Natural killer cell (primary cell): ENCODE measurements around the gene CBLB. TPM values are rescaled to one million over a fixed set of nuclear protein-coding genes. Genes with fewer than 3 reads are reported as not detected.

Source experiments
- ATAC-seq, 3 donors: fragments of 150-1000 bp in 2 of 3; fragments of 200-7000 bp in 1 of 3; cut with Tn5 transposase; 1 replicate in 1 of 3; 2 replicates in 2 of 3; pipeline ENCODE4 v1.10.0; 2021; ENCODE audit warnings: mild to moderate bottlenecking in 2 of 3, moderate library complexity in 2 of 3
- DNase-seq, 2 donors: peaks; one replicate each; pipeline versions ENCODE4 v3.0.0 to v3.0.0-alpha.2; 2013 to 2021; ENCODE audit warnings: mixed read lengths in 1 of 2
- H3K27ac ChIP-seq: one replicate; pipeline ENCODE4 v1.5.1; 2013; ENCODE audit warnings: mild to moderate bottlenecking, low read length
- H3K27me3 ChIP-seq: one replicate; pipeline ENCODE4 v1.6.1; 2013; ENCODE audit warnings: low read length; ENCODE audit not compliant: control insufficient read depth, insufficient read depth
- H3K36me3 ChIP-seq: one replicate; pipeline ENCODE4 v1.6.1; 2013; ENCODE audit warnings: low read length; ENCODE audit not compliant: control insufficient read depth, insufficient read depth
- H3K4me1 ChIP-seq: one replicate; pipeline ENCODE4 v1.6.1; 2013; ENCODE audit warnings: low read length; ENCODE audit not compliant: control insufficient read depth, insufficient read depth
- H3K4me3 ChIP-seq: one replicate; pipeline ENCODE4 v1.5.1; 2013; ENCODE audit warnings: low read length
- H3K9me3 ChIP-seq: one replicate; pipeline ENCODE4 v1.6.1; 2013; ENCODE audit warnings: low read length; ENCODE audit not compliant: control insufficient read depth, insufficient read depth
- H3K27ac Mint-ChIP-seq, 2 donors: one replicate each; pipeline ENCODE4 v1.8.0; 2022; ENCODE audit warnings: mild to moderate bottlenecking in 2 of 2, mixed read lengths in 2 of 2, moderate library complexity in 1 of 2
- H3K27me3 Mint-ChIP-seq, 2 donors: one replicate each; pipeline ENCODE4 v1.8.0; 2022; ENCODE audit warnings: low read depth in 2 of 2, mixed read lengths in 2 of 2
- H3K36me3 Mint-ChIP-seq: one replicate; pipeline ENCODE4 v1.8.0; 2022; ENCODE audit warnings: mixed read lengths
- H3K4me1 Mint-ChIP-seq, 2 donors: one replicate each; pipeline ENCODE4 v1.8.0; 2022; ENCODE audit warnings: mixed read lengths in 2 of 2
- H3K4me3 Mint-ChIP-seq: one replicate; pipeline ENCODE4 v1.8.0; 2022; ENCODE audit warnings: mild to moderate bottlenecking, moderate library complexity, mixed read lengths
- H3K9me3 Mint-ChIP-seq, 2 donors: one replicate each; pipeline ENCODE4 v1.8.0; 2022; ENCODE audit warnings: mixed read lengths in 2 of 2
- CTCF ChIP-seq: fragments of 200-600 bp; IDR thresholded peaks from one replicate; pipeline ENCODE4 v1.8.0; 2022; ENCODE audit warnings: antibody characterized with exemption
- WGBS: methylation state at CpG from one replicate; pipeline ENCODE4 v1.1.7; 2013; ENCODE audit warnings: missing lambda C conversion rate; ENCODE audit not compliant: insufficient coverage; 5-methylcytosine and 5-hydroxymethylcytosine counted together
- intact Hi-C: fragments of 100-400 bp; cut with micrococcal nuclease; formaldehyde crosslinking; loops from one replicate; pipeline ENCODE4 v1.14.2; 2022
- total RNA-seq, 4 donors: library from RNA; stranded (reverse); fragments of 120-200 nt in 1 of 4; gene quantifications; one replicate each; pipeline versions ENCODE4 v1.2.3 to v1.2.4, GENCODE V29; 2013 to 2022

Gene CBLB
- total RNA-seq, 3 donors from 2014 or later (not counting 1 experiment from before 2014, with no cell fraction given): 180 to 287 (median 230) TPM

DNA sequence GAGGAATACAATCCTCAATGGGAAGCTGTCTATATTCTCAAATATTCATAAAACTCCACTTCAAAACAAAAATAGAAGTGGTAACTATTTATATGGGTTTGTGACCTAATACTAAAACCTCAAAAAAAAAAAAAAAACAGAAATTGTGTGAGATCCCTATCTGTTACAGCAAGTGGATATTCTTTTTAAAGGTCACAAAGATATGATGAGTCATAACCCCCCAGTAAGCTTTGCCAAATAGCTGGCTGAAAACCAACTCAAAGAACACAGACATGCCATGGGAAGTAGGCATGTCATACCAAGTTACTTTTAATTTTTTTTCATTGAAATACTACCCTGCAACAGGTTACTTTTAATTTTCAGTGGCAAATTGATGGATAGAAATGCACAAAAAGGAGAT lies 62.5 kb downstream of the CBLB start:
- intact Hi-C loops: loop anchor here (1.0 to 5.0 kb wide), 4 partner anchors 23 to 60 kb away; no protein-coding TSS in a partner anchor
- TF ChIP-seq CTCF: no peak
- Mint-ChIP-seq H3K27ac (peak overlapping the region; percentile 75 to 89), H3K36me3 (no peaks in the 10 kb centered on the region), H3K4me3 (peak overlapping the region; percentile 67), H3K27me3 (no peaks in the 10 kb centered on the region), H3K4me1 (peaks cover 59 to 65% of the 10 kb centered on the region in 2 donors), H3K9me3 (no peaks in the 10 kb centered on the region)
- peaks cover 12% of the 10 kb centered on the region for H3K4me1 ChIP-seq
- no peaks in the 10 kb centered on the region for H3K9me3 ChIP-seq
- H3K27ac ChIP-seq: peak overlapping the region; percentile 42
- no peak overlapping the region for H3K4me3 ChIP-seq
- ATAC-seq (peak; percentile 82 to 86 (median 86)), DNase-seq (peak in 1 of 2 donors; percentile 70)
- peaks cover 17% of the 10 kb centered on the region for H3K36me3 ChIP-seq
- no peaks in the 10 kb centered on the region for H3K27me3 ChIP-seq

- Mint-ChIP-seq H3K36me3 (no peaks in the 10 kb centered on the region), H3K27ac (peak overlapping the region; percentile 75 to 89), H3K4me1 (peaks cover 65 to 67% of the 10 kb centered on the region in 2 donors), H3K9me3 (no peaks in the 10 kb centered on the region), H3K27me3 (no peaks in the 10 kb centered on the region), H3K4me3 (peak overlapping the region; percentile 67)
- no peak for DNase-seq
- H3K4me3 ChIP-seq: no peak overlapping the region
- WGBS: 93% methylated on average over 7 of the region's 7 CpGs
- no peak for ATAC-seq
- intact Hi-C loops: loop anchor here (5.0 kb wide), 1 partner anchor 37 kb away; no protein-coding TSS in a partner anchor
- H3K9me3 ChIP-seq: no peaks in the 10 kb centered on the region
- no peak for TF ChIP-seq CTCF
- no peak overlapping the region for H3K27ac ChIP-seq
- peaks cover 17% of the 10 kb centered on the region for H3K36me3 ChIP-seq
- H3K27me3 ChIP-seq: no peaks in the 10 kb centered on the region
- peaks cover 12% of the 10 kb centered on the region for H3K4me1 ChIP-seq
Observed at GRCh38 chr3:105805404-105805803, 63.4 kb downstream of the CBLB start.

- peaks cover 21% of the 10 kb centered on the region for H3K4me1 ChIP-seq
- ATAC-seq: no peak
- no peak for DNase-seq
- Mint-ChIP-seq H3K4me1 (peaks cover 75 to 78% of the 10 kb centered on the region in 2 donors), H3K4me3 (no peak overlapping the region), H3K36me3 (no peaks in the 10 kb centered on the region), H3K27me3 (no peaks in the 10 kb centered on the region), H3K27ac (peak overlapping the region; percentile 77 to 89), H3K9me3 (no peaks in the 10 kb centered on the region)
- intact Hi-C loops: no loop called here
- H3K27ac ChIP-seq: peak overlapping the region; percentile 63
- H3K9me3 ChIP-seq: no peaks in the 10 kb centered on the region
- H3K36me3 ChIP-seq: peaks cover 17% of the 10 kb centered on the region
- no peak for TF ChIP-seq CTCF
- WGBS: 86% methylated on average over 3 of the region's 5 CpGs
- H3K4me3 ChIP-seq: no peak overlapping the region
- H3K27me3 ChIP-seq: no peaks in the 10 kb centered on the region
Observed at GRCh38 chr3:105802118-105802706, 66.6 kb downstream of the CBLB start.

GRCh38 chr3:105801397-105801796 lies 67.4 kb downstream of the CBLB start:
- no peaks in the 10 kb centered on the region for H3K9me3 Mint-ChIP-seq
- H3K4me1 ChIP-seq: peaks cover 19% of the 10 kb centered on the region
- ATAC-seq (peak in 1 of 3 donors; percentile 28), DNase-seq (peak in 1 of 2 donors; percentile 60)
- H3K4me1 Mint-ChIP-seq: peaks cover 78 to 80% of the 10 kb centered on the region in 2 donors
- H3K36me3 Mint-ChIP-seq: no peaks in the 10 kb centered on the region
- H3K27ac Mint-ChIP-seq: peak overlapping the region; percentile 77 to 89
- intact Hi-C loops: no loop called here
- no peaks in the 10 kb centered on the region for H3K9me3 ChIP-seq
- no peak overlapping the region for H3K4me3 ChIP-seq
- TF ChIP-seq CTCF: no peak
- H3K36me3 ChIP-seq: peaks cover 17% of the 10 kb centered on the region
- no peaks in the 10 kb centered on the region for H3K27me3 ChIP-seq
- H3K4me3 Mint-ChIP-seq: no peak overlapping the region
- WGBS: 52% methylated on average over 2 of the region's 2 CpGs
- peak overlapping the region; percentile 63 for H3K27ac ChIP-seq
- H3K27me3 Mint-ChIP-seq: no peaks in the 10 kb centered on the region
